Ectodermal cell (in vitro differentiated cells): ENCODE data around the gene NEK11.

Experiments
- H3K27ac ChIP-seq: 2 replicates; pipeline ENCODE4 v1.7.0; 2013; ENCODE audit warnings: mild to moderate bottlenecking, low read depth, low read length; ENCODE audit not compliant: insufficient read depth, poor library complexity, severe bottlenecking
- H3K27me3 ChIP-seq: 2 replicates; pipeline ENCODE4 v1.7.0; 2013; ENCODE audit warnings: mild to moderate bottlenecking, low read length; ENCODE audit not compliant: insufficient read depth, control insufficient read depth, poor library complexity, severe bottlenecking
- H3K36me3 ChIP-seq: one replicate; pipeline ENCODE4 v1.7.0; 2013; ENCODE audit warnings: low read length; ENCODE audit not compliant: control insufficient read depth, insufficient read depth
- H3K4me1 ChIP-seq: one replicate; pipeline ENCODE4 v1.7.0; 2013; ENCODE audit warnings: low read length; ENCODE audit not compliant: control insufficient read depth, insufficient read depth
- H3K4me3 ChIP-seq: 2 replicates; pipeline ENCODE4 v1.7.0; 2013; ENCODE audit warnings: low read depth, low read length, control low read depth; ENCODE audit not compliant: insufficient read depth
- H3K9me3 ChIP-seq: 2 replicates; pipeline ENCODE4 v1.7.0; 2013; ENCODE audit warnings: mild to moderate bottlenecking, low read length, moderate library complexity; ENCODE audit not compliant: control insufficient read depth
- WGBS, 2 experiments: methylation state at CpG; one replicate each; pipeline ENCODE4 v1.1.7; 2013; ENCODE audit warnings: missing lambda C conversion rate in 2 of 2; 5-methylcytosine and 5-hydroxymethylcytosine counted together

The NEK11 gene

GRCh38 chr3:131233900-131234668 lies 207.4 kb downstream of the NEK11 start:
- no peak overlapping the region for H3K4me3 ChIP-seq
- H3K4me1 ChIP-seq: no peaks in the 10 kb centered on the region
- 87 to 92% methylated on average over 5 of the region's 5 CpGs for WGBS, 2 experiments
- H3K36me3 ChIP-seq: no peaks in the 10 kb centered on the region
- no peaks in the 10 kb centered on the region for H3K9me3 ChIP-seq
- H3K27ac ChIP-seq: no peak overlapping the region
- H3K27me3 ChIP-seq: no peaks in the 10 kb centered on the region

- WGBS, 2 experiments: 92 to 96% methylated on average over 6 of the region's 6 CpGs
- H3K4me3 ChIP-seq: no peak overlapping the region
- no peaks in the 10 kb centered on the region for H3K36me3 ChIP-seq
- no peaks in the 10 kb centered on the region for H3K27me3 ChIP-seq
- no peaks in the 10 kb centered on the region for H3K9me3 ChIP-seq
- no peak overlapping the region for H3K27ac ChIP-seq
- H3K4me1 ChIP-seq: no peaks in the 10 kb centered on the region
These were observed 209.7 kb downstream of the NEK11 start for GRCh38 chr3:131236421-131236820.

- Histone ChIP-seq H3K27me3 (no peaks in the 10 kb centered on the region), H3K4me3 (no peak overlapping the region), H3K4me1 (no peaks in the 10 kb centered on the region), H3K27ac (no peak overlapping the region), H3K36me3 (no peaks in the 10 kb centered on the region), H3K9me3 (no peaks in the 10 kb centered on the region)
- 94 to 97% methylated on average over 2 of the region's 2 CpGs for WGBS, 2 experiments
These were observed 211.8 kb downstream of the NEK11 start for GRCh38 chr3:131238496-131238895.

GRCh38 chr3:131239267-131239666 lies 212.6 kb downstream of the NEK11 start:
- no peaks in the 10 kb centered on the region for H3K9me3 ChIP-seq
- no peaks in the 10 kb centered on the region for H3K36me3 ChIP-seq
- 88 to 92% methylated on average over 3 of the region's 3 CpGs for WGBS, 2 experiments
- no peaks in the 10 kb centered on the region for H3K27me3 ChIP-seq
- H3K4me3 ChIP-seq: no peak overlapping the region
- H3K4me1 ChIP-seq: no peaks in the 10 kb centered on the region
- H3K27ac ChIP-seq: no peak overlapping the region

GRCh38 chr3:131242201-131242600 lies 215.5 kb downstream of the NEK11 start:
- Histone ChIP-seq H3K9me3 (no peaks in the 10 kb centered on the region), H3K27me3 (no peaks in the 10 kb centered on the region), H3K36me3 (no peaks in the 10 kb centered on the region), H3K4me3 (no peak overlapping the region), H3K27ac (no peak overlapping the region), H3K4me1 (no peaks in the 10 kb centered on the region)
- WGBS, 2 experiments: 76 to 81% methylated on average over 3 of the region's 3 CpGs

- Histone ChIP-seq H3K4me3 (no peak overlapping the region), H3K27me3 (no peaks in the 10 kb centered on the region), H3K4me1 (no peaks in the 10 kb centered on the region), H3K27ac (no peak overlapping the region), H3K36me3 (no peaks in the 10 kb centered on the region), H3K9me3 (peaks cover 2% of the 10 kb centered on the region)
- WGBS, 2 experiments: 91 to 92% methylated on average over 2 of the region's 2 CpGs
These were observed 223.8 kb downstream of the NEK11 start for GRCh38 chr3:131250466-131250865.

- H3K9me3 ChIP-seq: no peaks in the 10 kb centered on the region
- WGBS, 2 experiments: 92 to 98% methylated on average over 3 of the region's 3 CpGs
- no peaks in the 10 kb centered on the region for H3K4me1 ChIP-seq
- no peak overlapping the region for H3K4me3 ChIP-seq
- no peaks in the 10 kb centered on the region for H3K36me3 ChIP-seq
- no peak overlapping the region for H3K27ac ChIP-seq
- H3K27me3 ChIP-seq: no peaks in the 10 kb centered on the region
These were observed 233.8 kb downstream of the NEK11 start for GRCh38 chr3:131260525-131260924.

GRCh38 chr3:131261104-131261503 lies 234.4 kb downstream of the NEK11 start:
- Histone ChIP-seq H3K27me3 (no peaks in the 10 kb centered on the region), H3K9me3 (no peaks in the 10 kb centered on the region), H3K27ac (no peak overlapping the region), H3K4me3 (no peak overlapping the region), H3K4me1 (no peaks in the 10 kb centered on the region), H3K36me3 (no peaks in the 10 kb centered on the region)
- 90 to 93% methylated on average over 1 of the region's 1 CpG for WGBS, 2 experiments

GRCh38 chr3:131275556-131275955 lies 248.9 kb downstream of the NEK11 start:
- Histone ChIP-seq H3K36me3 (no peaks in the 10 kb centered on the region), H3K27me3 (no peaks in the 10 kb centered on the region), H3K4me3 (no peak overlapping the region), H3K4me1 (no peaks in the 10 kb centered on the region), H3K27ac (no peak overlapping the region), H3K9me3 (no peaks in the 10 kb centered on the region)
- 85 to 90% methylated on average over 1 of the region's 1 CpG for WGBS, 2 experiments

- Histone ChIP-seq H3K36me3 (no peaks in the 10 kb centered on the region), H3K27me3 (no peaks in the 10 kb centered on the region), H3K4me3 (no peak overlapping the region), H3K9me3 (no peaks in the 10 kb centered on the region), H3K4me1 (no peaks in the 10 kb centered on the region), H3K27ac (no peak overlapping the region)
- 90 to 94% methylated on average over 2 of the region's 2 CpGs for WGBS, 2 experiments
These were observed 251.3 kb downstream of the NEK11 start for GRCh38 chr3:131277836-131278497.
